ENCODE measurements around the gene SP7.
"Not testable (repeated sequence)": the region's sequence is repeated elsewhere in the genome, so short reads cannot be mapped to it uniquely, and the experiment has no call there.

SP7 gene

DNA sequence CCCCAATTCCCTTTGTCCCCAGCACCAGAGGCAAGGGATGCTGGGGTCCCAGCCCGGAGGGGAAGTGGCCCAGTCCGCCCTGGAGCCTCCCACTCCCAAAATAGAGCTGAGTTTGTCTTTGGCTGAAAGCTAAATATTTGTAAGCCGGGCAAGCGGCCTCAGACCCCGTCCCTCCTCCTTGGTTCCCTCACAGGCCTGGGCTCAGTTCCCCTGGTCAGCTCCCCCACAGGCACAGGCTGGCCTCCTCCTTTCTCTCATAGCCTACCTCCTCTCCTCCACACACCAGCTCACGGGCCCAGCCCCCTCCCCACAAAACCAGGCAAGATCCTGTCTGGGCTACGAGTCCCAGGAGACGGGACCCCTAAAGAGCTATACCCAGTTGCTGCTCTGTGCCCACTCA is 1.3 kb downstream of the SP7 start:
- H3K27me3 ChIP-seq (ENCODE audit: control insufficient read depth in 5 of 5, insufficient read depth in 4 of 5, low read length in 5 of 5): peaks cover 5 to 64% (median 43%) of the 10 kb centered on the region in 5 donors
- no peaks in the 10 kb centered on the region for H3K9me3 ChIP-seq (ENCODE audit: control insufficient read depth in 5 of 5, low read length in 5 of 5)
- peaks cover 0 to 4% (median 0%) of the 10 kb centered on the region in 5 donors for H3K4me1 ChIP-seq (ENCODE audit: control insufficient read depth in 5 of 5, insufficient read depth in 5 of 5, low read length in 5 of 5)
- H3K4me3 ChIP-seq (ENCODE audit: low read depth in 1 of 5, low read length in 5 of 5): no peak overlapping the region
- no peak overlapping the region for H3K27ac ChIP-seq (ENCODE audit: low read depth, low read length)
- H3K9ac ChIP-seq (ENCODE audit: low read length in 5 of 5): no peak overlapping the region
- H3K36me3 ChIP-seq (ENCODE audit: control insufficient read depth in 5 of 5, insufficient read depth in 5 of 5, low read length in 5 of 5): no peaks in the 10 kb centered on the region

DNA sequence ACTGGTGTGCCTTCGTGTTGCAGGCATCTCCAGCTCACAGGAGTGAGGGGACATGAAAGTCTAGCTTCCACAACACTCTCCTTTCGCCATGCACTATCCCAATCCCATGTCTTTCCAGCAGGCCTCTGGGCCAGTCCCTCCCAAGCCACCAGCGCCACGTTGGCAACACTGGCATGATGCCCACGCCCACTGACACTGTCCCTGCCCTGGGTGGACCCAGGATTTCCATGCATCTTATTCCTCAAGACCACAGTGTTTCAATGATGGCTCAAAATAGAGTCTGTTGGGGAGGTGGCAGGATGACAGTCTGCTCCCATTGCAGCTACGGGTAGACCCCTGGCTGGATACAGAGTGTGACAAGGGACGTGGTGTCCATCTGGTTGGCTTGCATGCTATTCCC is 2.3 kb downstream of the SP7 start:
- H3K27ac ChIP-seq (ENCODE audit: low read depth, low read length): no peak overlapping the region
- no peaks in the 10 kb centered on the region for H3K9me3 ChIP-seq (ENCODE audit: control insufficient read depth in 5 of 5, low read length in 5 of 5)
- peaks cover 5 to 68% (median 43%) of the 10 kb centered on the region in 5 donors for H3K27me3 ChIP-seq (ENCODE audit: control insufficient read depth in 5 of 5, insufficient read depth in 4 of 5, low read length in 5 of 5)
- no peak overlapping the region for H3K4me3 ChIP-seq (ENCODE audit: low read depth in 1 of 5, low read length in 5 of 5)
- H3K36me3 ChIP-seq (ENCODE audit: control insufficient read depth in 5 of 5, insufficient read depth in 5 of 5, low read length in 5 of 5): no peaks in the 10 kb centered on the region
- no peak overlapping the region for H3K9ac ChIP-seq (ENCODE audit: low read length in 5 of 5)
- peaks cover 0 to 4% (median 0%) of the 10 kb centered on the region in 5 donors for H3K4me1 ChIP-seq (ENCODE audit: control insufficient read depth in 5 of 5, insufficient read depth in 5 of 5, low read length in 5 of 5)

DNA sequence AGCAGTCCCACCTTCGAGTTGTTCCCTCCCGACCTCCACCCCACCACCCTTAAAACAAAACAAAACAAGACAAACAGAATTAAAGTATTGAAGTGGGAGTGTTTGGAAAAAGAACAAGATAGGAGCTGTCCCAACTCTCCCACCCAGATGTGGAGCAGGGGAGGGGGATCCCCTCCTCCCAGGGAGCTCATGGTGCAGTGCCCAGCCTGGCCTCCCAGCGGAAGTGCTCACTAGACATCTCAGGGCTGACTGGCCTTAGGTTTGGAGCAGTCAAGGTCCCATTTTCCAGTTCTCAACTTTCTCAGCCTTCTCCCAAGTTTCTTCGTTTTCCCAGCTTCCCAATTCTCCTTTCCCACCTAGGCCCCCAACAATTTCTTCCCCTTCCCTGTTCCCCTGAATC is 2.9 kb downstream of the SP7 start:
- no peaks in the 10 kb centered on the region for H3K36me3 ChIP-seq (ENCODE audit: control insufficient read depth in 5 of 5, insufficient read depth in 5 of 5, low read length in 5 of 5)
- no peak overlapping the region for H3K9ac ChIP-seq (ENCODE audit: low read length in 5 of 5)
- H3K27ac ChIP-seq (ENCODE audit: low read depth, low read length): no peak overlapping the region
- no peak overlapping the region for H3K4me3 ChIP-seq (ENCODE audit: low read depth in 1 of 5, low read length in 5 of 5)
- H3K27me3 ChIP-seq (ENCODE audit: control insufficient read depth in 5 of 5, insufficient read depth in 4 of 5, low read length in 5 of 5): peaks cover 5 to 67% (median 42%) of the 10 kb centered on the region in 5 donors
- no peaks in the 10 kb centered on the region for H3K9me3 ChIP-seq (ENCODE audit: control insufficient read depth in 5 of 5, low read length in 5 of 5)
- H3K4me1 ChIP-seq (ENCODE audit: control insufficient read depth in 5 of 5, insufficient read depth in 5 of 5, low read length in 5 of 5): peaks cover 0 to 4% (median 0%) of the 10 kb centered on the region in 5 donors

DNA sequence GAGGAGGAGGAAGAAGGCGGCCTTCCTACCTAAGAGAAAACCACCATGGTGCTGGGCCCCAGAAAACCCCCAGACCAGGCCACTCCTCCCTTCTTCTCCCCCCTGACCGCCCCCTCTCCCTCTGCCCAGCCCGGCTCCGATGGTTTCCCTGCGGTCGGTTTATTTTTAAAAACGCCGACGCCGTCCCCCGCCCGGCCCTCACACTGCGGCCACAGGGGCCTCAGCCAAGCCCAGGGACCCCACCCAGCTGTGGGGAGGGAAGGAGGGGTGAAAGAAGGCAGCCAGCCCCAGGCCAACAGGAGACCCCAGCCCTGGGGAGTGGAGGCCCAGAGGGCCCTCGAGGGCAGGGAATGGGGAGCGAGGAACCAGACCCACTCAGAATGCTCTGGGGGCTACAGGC is 3.4 kb downstream of the SP7 start:
- H3K27me3 ChIP-seq (ENCODE audit: control insufficient read depth in 5 of 5, insufficient read depth in 4 of 5, low read length in 5 of 5): peaks cover 5 to 65% (median 39%) of the 10 kb centered on the region in 5 donors
- H3K9ac ChIP-seq (ENCODE audit: low read length in 5 of 5): no peak overlapping the region
- peaks cover 0 to 4% (median 0%) of the 10 kb centered on the region in 5 donors for H3K4me1 ChIP-seq (ENCODE audit: control insufficient read depth in 5 of 5, insufficient read depth in 5 of 5, low read length in 5 of 5)
- H3K36me3 ChIP-seq (ENCODE audit: control insufficient read depth in 5 of 5, insufficient read depth in 5 of 5, low read length in 5 of 5): no peaks in the 10 kb centered on the region
- no peaks in the 10 kb centered on the region for H3K9me3 ChIP-seq (ENCODE audit: control insufficient read depth in 5 of 5, low read length in 5 of 5)
- H3K4me3 ChIP-seq (ENCODE audit: low read depth in 1 of 5, low read length in 5 of 5): no peak overlapping the region
- no peak overlapping the region for H3K27ac ChIP-seq (ENCODE audit: low read depth, low read length)

DNA sequence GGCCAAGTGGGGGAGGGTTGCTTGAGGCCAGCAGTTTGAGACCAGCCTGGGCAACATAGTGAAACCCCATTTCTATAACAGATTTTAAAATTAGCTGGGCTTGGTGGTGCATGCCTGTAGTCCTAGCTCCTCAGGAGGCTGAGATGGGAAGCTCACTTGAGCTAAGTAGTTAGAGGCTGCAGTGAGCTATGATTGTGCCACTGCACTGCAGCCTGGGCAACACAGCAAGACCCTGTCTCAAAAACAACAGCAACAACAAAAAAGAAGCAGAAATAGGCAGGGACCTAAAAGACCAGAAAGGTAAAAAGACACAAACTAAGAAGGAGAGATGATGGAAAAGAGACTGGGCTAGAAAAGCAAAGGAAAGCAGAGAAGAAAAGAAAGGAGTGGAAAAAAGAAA is 3.8 kb downstream of the SP7 start:
- H3K4me3 ChIP-seq (ENCODE audit: low read depth in 1 of 5, low read length in 5 of 5); H3K27ac ChIP-seq (ENCODE audit: low read depth, low read length); H3K4me1 ChIP-seq (ENCODE audit: control insufficient read depth in 5 of 5, insufficient read depth in 5 of 5, low read length in 5 of 5); H3K9ac ChIP-seq (ENCODE audit: low read length in 5 of 5); H3K36me3 ChIP-seq (ENCODE audit: control insufficient read depth in 5 of 5, insufficient read depth in 5 of 5, low read length in 5 of 5); H3K9me3 ChIP-seq (ENCODE audit: control insufficient read depth in 5 of 5, low read length in 5 of 5): not testable (repeated sequence)
- peaks cover 5 to 61% (median 35%) of the 10 kb centered on the region in 5 donors for H3K27me3 ChIP-seq (ENCODE audit: control insufficient read depth in 5 of 5, insufficient read depth in 4 of 5, low read length in 5 of 5)

DNA sequence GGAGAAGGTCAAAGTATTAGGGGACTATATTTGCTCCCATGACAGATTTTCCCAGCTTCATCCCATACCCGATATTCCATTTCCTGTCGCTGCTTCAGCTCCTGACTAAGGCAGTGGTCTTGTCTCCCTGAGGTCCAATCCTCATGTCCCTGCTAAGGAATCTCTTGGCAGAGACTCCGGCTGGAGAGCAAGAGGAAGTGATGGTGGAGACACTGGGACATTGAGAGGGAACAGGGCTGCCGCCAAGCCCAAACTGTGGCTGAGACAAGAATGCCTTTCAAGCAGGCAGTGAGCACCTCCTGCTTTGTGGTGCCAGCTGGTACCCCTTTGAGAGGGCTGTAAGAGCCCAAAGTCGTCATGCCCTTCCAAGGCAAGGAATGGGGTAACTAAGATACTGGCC is 5.5 kb downstream of the SP7 start:
- Histone ChIP-seq H3K27me3 (ENCODE audit: control insufficient read depth in 5 of 5, insufficient read depth in 4 of 5, low read length in 5 of 5) (peaks cover under 1 to 44% (median 20%) of the 10 kb centered on the region in 5 donors), H3K9me3 (ENCODE audit: control insufficient read depth in 5 of 5, low read length in 5 of 5) (no peaks in the 10 kb centered on the region), H3K36me3 (ENCODE audit: control insufficient read depth in 5 of 5, insufficient read depth in 5 of 5, low read length in 5 of 5) (no peaks in the 10 kb centered on the region), H3K4me3 (ENCODE audit: low read depth in 1 of 5, low read length in 5 of 5) (no peak overlapping the region), H3K9ac (ENCODE audit: low read length in 5 of 5) (no peak overlapping the region), H3K4me1 (ENCODE audit: control insufficient read depth in 5 of 5, insufficient read depth in 5 of 5, low read length in 5 of 5) (peaks cover 0 to 8% (median 6%) of the 10 kb centered on the region in 5 donors), H3K27ac (ENCODE audit: low read depth, low read length) (no peak overlapping the region)

DNA sequence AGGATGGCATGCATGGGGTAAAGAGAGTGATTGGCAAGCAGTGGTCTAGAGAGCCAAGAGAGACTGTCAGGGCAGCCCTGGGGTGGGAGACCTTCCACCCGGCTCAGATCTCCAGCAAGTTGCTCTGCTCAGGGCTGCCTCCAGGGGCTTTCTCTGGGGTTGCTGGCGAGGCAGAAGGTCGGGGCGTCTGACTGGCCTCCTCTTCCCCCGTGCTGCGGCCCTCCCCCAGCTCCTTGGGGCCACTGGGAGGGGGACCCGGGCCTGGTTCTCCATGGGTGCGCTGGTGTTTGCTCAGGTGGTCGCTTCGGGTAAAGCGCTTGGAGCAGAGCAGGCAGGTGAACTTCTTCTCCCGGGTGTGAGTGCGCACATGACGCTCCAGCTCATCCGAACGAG is 8.1 kb downstream of the SP7 start:
- no peaks in the 10 kb centered on the region for H3K36me3 ChIP-seq (ENCODE audit: control insufficient read depth in 5 of 5, insufficient read depth in 5 of 5, low read length in 5 of 5)
- no peak overlapping the region for H3K4me3 ChIP-seq (ENCODE audit: low read depth in 1 of 5, low read length in 5 of 5)
- peaks cover 3 to 24% (median 19%) of the 10 kb centered on the region in 5 donors for H3K4me1 ChIP-seq (ENCODE audit: control insufficient read depth in 5 of 5, insufficient read depth in 5 of 5, low read length in 5 of 5)
- no peaks in the 10 kb centered on the region for H3K9me3 ChIP-seq (ENCODE audit: control insufficient read depth in 5 of 5, low read length in 5 of 5)
- H3K27ac ChIP-seq (ENCODE audit: low read depth, low read length): no peak overlapping the region
- peaks cover 0 to 21% (median 9%) of the 10 kb centered on the region in 5 donors for H3K27me3 ChIP-seq (ENCODE audit: control insufficient read depth in 5 of 5, insufficient read depth in 4 of 5, low read length in 5 of 5)
- H3K9ac ChIP-seq (ENCODE audit: low read length in 5 of 5): no peak overlapping the region

DNA sequence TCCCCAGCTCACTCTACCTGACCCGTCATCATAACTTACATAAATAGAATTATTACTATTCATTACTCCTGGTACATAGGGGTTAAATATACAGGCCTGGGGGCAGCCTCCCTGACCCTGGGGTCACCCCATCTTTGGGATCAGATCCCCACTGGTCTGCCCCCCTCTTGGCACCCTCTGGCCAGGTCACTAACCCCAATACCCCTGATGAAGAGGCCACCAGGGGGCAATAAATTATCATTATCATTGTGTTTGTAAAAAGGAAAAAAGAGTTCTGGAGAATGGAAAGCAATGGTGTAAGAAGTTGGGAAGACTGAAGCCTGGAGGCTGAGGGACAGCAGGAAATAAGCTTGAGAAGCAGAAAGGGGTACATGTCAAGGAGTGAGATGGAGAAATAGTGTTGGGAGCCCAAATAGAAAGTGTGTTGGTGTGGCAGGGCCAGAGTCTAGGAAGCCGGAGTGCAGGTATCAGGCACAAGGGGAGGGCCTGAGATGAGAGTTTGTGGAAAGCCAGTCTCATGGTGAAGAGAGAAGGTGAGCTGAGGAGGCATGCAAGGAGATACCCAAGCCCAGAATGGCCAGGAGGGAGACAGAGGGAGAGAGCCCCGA is 8.6 kb downstream of the SP7 start:
- Histone ChIP-seq H3K4me3 (ENCODE audit: low read depth in 1 of 5, low read length in 5 of 5) (no peak overlapping the region), H3K4me1 (ENCODE audit: control insufficient read depth in 5 of 5, insufficient read depth in 5 of 5, low read length in 5 of 5) (peaks cover 3 to 24% (median 19%) of the 10 kb centered on the region in 5 donors)

DNA sequence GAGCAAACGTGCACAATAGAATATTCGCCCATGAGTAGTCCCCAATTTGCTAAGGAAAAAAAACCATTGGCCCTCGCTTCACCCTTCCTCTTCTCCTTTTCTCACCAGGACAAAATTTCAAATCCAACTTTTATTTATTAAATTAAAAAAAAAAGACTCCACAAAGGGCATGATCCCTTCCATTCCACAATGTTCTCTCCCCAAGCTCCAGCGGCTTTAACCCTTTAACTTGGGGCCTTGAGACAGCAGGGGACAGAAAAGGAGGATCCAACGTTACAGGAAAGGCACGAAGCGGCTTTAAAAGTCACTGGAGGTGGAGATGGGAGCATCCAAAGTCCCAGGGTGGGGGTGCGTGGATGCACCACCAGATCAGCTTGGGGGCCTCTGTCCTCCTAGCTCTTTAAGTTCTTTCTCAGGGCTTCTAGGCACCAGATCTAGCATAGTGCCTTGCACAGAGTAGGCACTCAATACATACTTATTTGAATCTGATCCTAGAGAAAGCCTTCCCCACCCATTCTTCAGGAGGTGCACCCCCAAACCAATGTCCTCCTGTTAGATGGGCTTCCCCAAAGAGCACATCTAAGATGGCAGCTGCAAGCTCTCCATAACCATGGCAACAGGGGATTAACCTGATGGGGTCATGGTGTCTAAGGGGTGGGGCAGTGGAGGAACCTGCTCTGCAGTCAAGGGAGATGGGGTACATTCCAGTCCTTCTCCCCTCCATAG is 9.5 kb downstream of the SP7 start:
- H3K27ac ChIP-seq (ENCODE audit: low read depth, low read length): no peak overlapping the region
- peaks cover 0 to 15% (median 6%) of the 10 kb centered on the region in 5 donors for H3K27me3 ChIP-seq (ENCODE audit: control insufficient read depth in 5 of 5, insufficient read depth in 4 of 5, low read length in 5 of 5)
- H3K9me3 ChIP-seq (ENCODE audit: control insufficient read depth in 5 of 5, low read length in 5 of 5): no peaks in the 10 kb centered on the region
- H3K9ac ChIP-seq (ENCODE audit: low read length in 5 of 5): no peak overlapping the region
- H3K36me3 ChIP-seq (ENCODE audit: control insufficient read depth in 5 of 5, insufficient read depth in 5 of 5, low read length in 5 of 5): no peaks in the 10 kb centered on the region
- H3K4me3 ChIP-seq (ENCODE audit: low read depth in 1 of 5, low read length in 5 of 5): peak overlapping the region in 1 of 5 donors; percentile 64
- peaks cover 6 to 28% (median 23%) of the 10 kb centered on the region in 5 donors for H3K4me1 ChIP-seq (ENCODE audit: control insufficient read depth in 5 of 5, insufficient read depth in 5 of 5, low read length in 5 of 5)

More for the DNA sequence above, 8.6 kb downstream of the SP7 start:
- H3K27me3 ChIP-seq (ENCODE audit: control insufficient read depth in 5 of 5, insufficient read depth in 4 of 5, low read length in 5 of 5): peaks cover 0 to 18% (median 6%) of the 10 kb centered on the region in 5 donors
- H3K36me3 ChIP-seq (ENCODE audit: control insufficient read depth in 5 of 5, insufficient read depth in 5 of 5, low read length in 5 of 5): no peaks in the 10 kb centered on the region
- no peak overlapping the region for H3K9ac ChIP-seq (ENCODE audit: low read length in 5 of 5)
- no peak overlapping the region for H3K27ac ChIP-seq (ENCODE audit: low read depth, low read length)
- no peaks in the 10 kb centered on the region for H3K9me3 ChIP-seq (ENCODE audit: control insufficient read depth in 5 of 5, low read length in 5 of 5)

DNA sequence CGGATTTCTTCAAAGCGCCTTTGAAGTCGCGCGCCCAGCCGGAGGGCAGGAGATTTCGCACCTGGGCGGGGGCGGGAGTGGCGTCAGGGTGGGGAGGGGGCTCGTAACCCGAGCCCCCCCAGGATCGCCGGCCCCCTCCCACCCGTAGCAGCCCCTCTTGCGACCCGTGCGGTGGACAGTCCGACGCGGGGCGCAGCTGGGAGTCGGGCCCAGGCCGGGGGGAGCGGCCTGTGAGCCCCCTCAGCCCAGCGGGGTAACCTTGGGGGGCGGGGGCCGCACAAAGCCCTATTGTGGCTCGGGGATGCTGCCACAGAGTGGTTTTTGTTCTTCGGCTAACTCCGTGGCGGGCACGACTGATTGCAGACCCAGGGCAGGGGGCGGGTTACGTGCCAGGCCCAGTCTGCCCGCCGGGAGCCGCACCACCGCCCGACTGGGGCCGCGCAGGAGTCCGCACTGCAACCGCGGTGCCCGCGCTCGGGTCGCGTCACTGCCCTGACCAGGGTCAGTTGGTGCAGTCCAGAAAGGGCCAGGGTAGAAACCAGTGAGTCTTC is 10.6 kb downstream of the SP7 start:
- H3K9me3 ChIP-seq (ENCODE audit: control insufficient read depth in 5 of 5, low read length in 5 of 5): no peaks in the 10 kb centered on the region
- peak overlapping the region in 4 of 5 donors; percentile 82 to 85 (median 84) for H3K9ac ChIP-seq (ENCODE audit: low read length in 5 of 5)
- peaks cover 6 to 34% (median 28%) of the 10 kb centered on the region in 5 donors for H3K4me1 ChIP-seq (ENCODE audit: control insufficient read depth in 5 of 5, insufficient read depth in 5 of 5, low read length in 5 of 5)
- peak overlapping the region; percentile 81 for H3K27ac ChIP-seq (ENCODE audit: low read depth, low read length)
- H3K27me3 ChIP-seq (ENCODE audit: control insufficient read depth in 5 of 5, insufficient read depth in 4 of 5, low read length in 5 of 5): peaks cover 0 to 11% (median 6%) of the 10 kb centered on the region in 5 donors
- H3K36me3 ChIP-seq (ENCODE audit: control insufficient read depth in 5 of 5, insufficient read depth in 5 of 5, low read length in 5 of 5): no peaks in the 10 kb centered on the region
- peak overlapping the region; percentile 64 to 71 (median 67) for H3K4me3 ChIP-seq (ENCODE audit: low read depth in 1 of 5, low read length in 5 of 5)
